Measurements from ENCODE around the gene SMARCD2. TPM values are rescaled to one million over a fixed set of nuclear protein-coding genes. Genes with fewer than 3 reads are reported as not detected.
A peak's percentile ranks its signal among the peaks of the same experiment; 100 is the strongest.

The SMARCD2 gene
- total RNA-seq, 1 experiment from 2014 or later: 50.6 TPM

DNA sequence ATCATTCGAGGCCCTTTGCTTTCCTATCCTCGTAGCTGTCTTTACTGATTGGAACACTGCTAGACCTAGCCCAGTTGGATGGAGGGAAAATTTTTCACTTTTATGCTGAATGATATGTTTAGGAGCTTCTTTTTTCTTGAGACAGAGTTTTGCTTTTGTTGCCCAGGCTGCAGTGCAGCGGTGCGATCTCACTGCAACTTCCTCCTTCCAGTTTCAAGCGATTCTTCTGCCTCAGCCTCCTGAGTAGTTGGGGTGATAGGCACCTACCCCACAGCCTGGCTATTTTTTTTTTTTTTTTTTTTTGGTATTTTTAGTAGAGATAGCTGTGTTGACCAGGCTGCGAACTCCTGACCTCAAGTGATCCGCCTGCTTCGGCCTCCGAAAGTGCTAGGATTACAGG lies 32.5 kb downstream of the SMARCD2 start:
- H3K27ac Mint-ChIP-seq (ENCODE audit: unreplicated experiment): no peak overlapping the region
- peaks cover 40% of the 10 kb centered on the region for H3K36me3 Mint-ChIP-seq (ENCODE audit: insufficient read depth, unreplicated experiment)
- CTCF ChIA-PET: interaction anchor here (0.6 kb wide), 1 partner anchor 48 kb away, joined by 3 read pairs; no protein-coding TSS in a partner anchor

DNA sequence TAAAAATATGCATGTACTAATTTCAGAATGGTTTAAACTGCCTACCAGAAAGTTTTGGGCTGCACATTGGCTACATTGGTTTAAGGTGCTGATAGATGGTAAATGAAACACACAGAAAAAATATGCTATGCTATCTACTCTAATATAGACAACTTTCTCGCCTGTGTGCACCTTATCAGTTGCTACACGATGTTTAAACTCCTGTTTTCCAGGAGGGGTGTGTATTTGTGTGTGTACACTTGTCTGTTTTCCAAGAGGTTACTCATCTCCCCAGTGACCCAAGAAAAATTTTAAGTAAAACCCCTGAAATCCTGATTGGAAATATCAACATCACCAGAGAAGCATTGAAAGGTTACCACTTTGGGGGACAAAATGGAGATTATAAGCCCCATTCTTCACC lies 36.9 kb downstream of the SMARCD2 start:
- TF ChIP-seq, protein P1, sequence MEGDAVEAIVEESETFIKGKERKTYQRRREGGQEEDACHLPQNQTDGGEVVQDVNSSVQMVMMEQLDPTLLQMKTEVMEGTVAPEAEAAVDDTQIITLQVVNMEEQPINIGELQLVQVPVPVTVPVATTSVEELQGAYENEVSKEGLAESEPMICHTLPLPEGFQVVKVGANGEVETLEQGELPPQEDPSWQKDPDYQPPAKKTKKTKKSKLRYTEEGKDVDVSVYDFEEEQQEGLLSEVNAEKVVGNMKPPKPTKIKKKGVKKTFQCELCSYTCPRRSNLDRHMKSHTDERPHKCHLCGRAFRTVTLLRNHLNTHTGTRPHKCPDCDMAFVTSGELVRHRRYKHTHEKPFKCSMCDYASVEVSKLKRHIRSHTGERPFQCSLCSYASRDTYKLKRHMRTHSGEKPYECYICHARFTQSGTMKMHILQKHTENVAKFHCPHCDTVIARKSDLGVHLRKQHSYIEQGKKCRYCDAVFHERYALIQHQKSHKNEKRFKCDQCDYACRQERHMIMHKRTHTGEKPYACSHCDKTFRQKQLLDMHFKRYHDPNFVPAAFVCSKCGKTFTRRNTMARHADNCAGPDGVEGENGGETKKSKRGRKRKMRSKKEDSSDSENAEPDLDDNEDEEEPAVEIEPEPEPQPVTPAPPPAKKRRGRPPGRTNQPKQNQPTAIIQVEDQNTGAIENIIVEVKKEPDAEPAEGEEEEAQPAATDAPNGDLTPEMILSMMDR (IDR thresholded peaks at IDR 0.05; ENCODE audit: unreplicated experiment): no peak
- no TSS peak for BruUV-seq (replicated peaks)
- Mint-ChIP-seq H3K4me3 (ENCODE audit: low read depth, unreplicated experiment) (no peak overlapping the region), H3K4me1 (ENCODE audit: low read depth, unreplicated experiment) (no peaks in the 10 kb centered on the region), H3K36me3 (ENCODE audit: insufficient read depth, unreplicated experiment) (peaks cover 36% of the 10 kb centered on the region), H3K27me3 (ENCODE audit: unreplicated experiment) (no peaks in the 10 kb centered on the region), H3K27ac (ENCODE audit: unreplicated experiment) (no peak overlapping the region), H3K9me3 (ENCODE audit: low read depth, unreplicated experiment) (no peaks in the 10 kb centered on the region)
- intact Hi-C loops (cut with micrococcal nuclease; ENCODE audit: unreplicated experiment): no loop called here
- DNase-seq: no peak
- CTCF ChIA-PET: no interaction called here

More for the DNA sequence above, 32.5 kb downstream of the SMARCD2 start:
- intact Hi-C loops (cut with micrococcal nuclease; ENCODE audit: unreplicated experiment): no loop called here
- Mint-ChIP-seq H3K9me3 (ENCODE audit: low read depth, unreplicated experiment) (no peaks in the 10 kb centered on the region), H3K4me1 (ENCODE audit: low read depth, unreplicated experiment) (no peaks in the 10 kb centered on the region), H3K27me3 (ENCODE audit: unreplicated experiment) (no peaks in the 10 kb centered on the region), H3K4me3 (ENCODE audit: low read depth, unreplicated experiment) (no peak overlapping the region)
- TF ChIP-seq, protein P1 (IDR thresholded peaks at IDR 0.05; ENCODE audit: unreplicated experiment): no peak
- no TSS peak for BruUV-seq (replicated peaks)
- no peak for DNase-seq

DNA sequence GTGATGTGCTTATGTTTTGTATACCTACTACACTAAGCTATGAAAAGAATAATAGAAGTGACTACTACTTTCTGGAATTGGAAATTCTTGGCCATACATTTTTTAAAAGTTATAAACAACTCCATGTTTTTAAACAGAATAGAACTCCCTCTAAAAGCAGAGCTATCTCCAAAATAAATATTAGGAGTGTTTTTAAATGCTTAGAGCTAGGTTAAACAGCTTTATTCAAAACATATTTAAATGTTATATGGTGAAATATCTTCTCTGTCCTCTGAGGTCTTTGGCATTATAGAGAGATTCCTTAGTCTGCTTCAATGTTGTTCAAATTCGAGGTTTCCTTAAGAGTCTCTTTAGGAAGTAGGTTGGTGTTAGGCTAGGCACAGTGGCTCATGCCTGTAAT lies 38.2 kb downstream of the SMARCD2 start:
- Mint-ChIP-seq H3K4me1 (ENCODE audit: low read depth, unreplicated experiment) (no peaks in the 10 kb centered on the region), H3K4me3 (ENCODE audit: low read depth, unreplicated experiment) (no peak overlapping the region), H3K27me3 (ENCODE audit: unreplicated experiment) (no peaks in the 10 kb centered on the region), H3K36me3 (ENCODE audit: insufficient read depth, unreplicated experiment) (peaks cover 39% of the 10 kb centered on the region), H3K27ac (ENCODE audit: unreplicated experiment) (no peak overlapping the region), H3K9me3 (ENCODE audit: low read depth, unreplicated experiment) (no peaks in the 10 kb centered on the region)
- BruUV-seq (replicated peaks): no TSS peak
- DNase-seq: no peak
- TF ChIP-seq, protein P1 (IDR thresholded peaks at IDR 0.05; ENCODE audit: unreplicated experiment): no peak
- intact Hi-C loops (cut with micrococcal nuclease; ENCODE audit: unreplicated experiment): no loop called here
- CTCF ChIA-PET: no interaction called here

DNA sequence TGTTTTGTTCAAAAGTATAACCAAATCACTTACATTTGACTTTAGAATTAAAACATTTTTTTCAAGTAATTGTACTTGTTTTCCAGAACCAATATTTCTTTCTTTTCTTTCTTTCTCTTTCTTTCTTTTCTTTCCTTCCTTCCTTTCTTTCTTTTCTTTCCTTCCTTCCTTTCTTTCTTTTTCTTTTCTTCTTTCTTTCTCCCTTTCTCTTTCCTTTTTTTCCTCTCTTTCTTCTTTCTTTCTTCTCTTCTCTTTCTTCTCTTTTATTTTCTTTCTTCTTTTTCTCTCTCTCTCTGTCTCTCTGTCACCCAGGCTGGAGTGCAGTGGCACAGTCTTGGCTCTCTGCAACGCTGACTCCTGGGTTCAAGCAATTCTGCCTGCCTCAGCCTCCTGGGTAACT lies 41.7 kb downstream of the SMARCD2 start:
- TF ChIP-seq, protein P1 (IDR thresholded peaks at IDR 0.05; ENCODE audit: unreplicated experiment): no peak
- Mint-ChIP-seq H3K4me3 (ENCODE audit: low read depth, unreplicated experiment) (no peak overlapping the region), H3K27ac (ENCODE audit: unreplicated experiment) (peak overlapping the region; percentile 46), H3K27me3 (ENCODE audit: unreplicated experiment) (no peaks in the 10 kb centered on the region), H3K9me3 (ENCODE audit: low read depth, unreplicated experiment) (no peaks in the 10 kb centered on the region), H3K36me3 (ENCODE audit: insufficient read depth, unreplicated experiment) (peaks cover 40% of the 10 kb centered on the region), H3K4me1 (ENCODE audit: low read depth, unreplicated experiment) (no peaks in the 10 kb centered on the region)
- CTCF ChIA-PET: no interaction called here
- BruUV-seq (replicated peaks): no TSS peak
- DNase-seq: no peak
- intact Hi-C loops (cut with micrococcal nuclease; ENCODE audit: unreplicated experiment): no loop called here
